Stomach (tissue), 9 donors: ENCODE results near the gene HSPA12A. TPM values are rescaled to one million over a fixed set of nuclear protein-coding genes. Genes with fewer than 3 reads are reported as not detected.

Experiments
- DNase-seq, 2 donors: peaks; one replicate each; pipeline versions ENCODE4 v3.0.0 to v3.0.0-alpha.2; 2013 to 2019
- H3K27ac ChIP-seq, 5 donors: fragments of 200-600 bp in 4 of 5; sonication (generic) in 4 of 5; one replicate each; pipeline ENCODE4 v1.5.1; 2013 to 2019; ENCODE audit warnings: mild to moderate bottlenecking in 1 of 5, moderate library complexity in 1 of 5
- H3K27me3 ChIP-seq, 3 donors: fragments of 200-600 bp; sonication (generic); one replicate each; pipeline ENCODE4 v1.5.1; 2017 to 2019; ENCODE audit warnings: mixed run types in 1 of 3
- H3K36me3 ChIP-seq, 4 donors: fragments of 200-600 bp; sonication (generic); 1 replicate in 3 of 4; 2 replicates in 1 of 4; pipeline ENCODE4 v1.5.1; 2016 to 2019
- H3K4me1 ChIP-seq, 4 donors: fragments of 200-600 bp; sonication (generic); one replicate each; pipeline ENCODE4 v1.5.1; 2016 to 2019
- H3K4me3 ChIP-seq, 4 donors: fragments of 200-600 bp; sonication (generic) in 3 of 4; one replicate each; pipeline ENCODE4 v1.5.1; 2016 to 2019; ENCODE audit warnings: mild to moderate bottlenecking in 1 of 4
- H3K9me3 ChIP-seq, 4 donors: fragments of 200-600 bp; sonication (generic); one replicate each; pipeline ENCODE4 v1.5.1; 2016 to 2019
- CTCF ChIP-seq, 7 experiments: fragments of 450-650 bp in 4 of 7; fragments of 200-600 bp in 3 of 7; sonication (generic) in 3 of 7; IDR thresholded peaks; one replicate each; pipeline ENCODE4 v1.5.1; 2016 to 2019; ENCODE audit warnings: antibody characterized with exemption in 7 of 7, control low read depth in 2 of 7, mild to moderate bottlenecking in 1 of 7
- EP300 ChIP-seq: sonication (generic); formaldehyde crosslinking; IDR thresholded peaks from one replicate; pipeline ENCODE4 v1.6.1; 2017; ENCODE audit warnings: antibody characterized with exemption
- POLR2A ChIP-seq, 4 donors: fragments of 450-650 bp; IDR thresholded peaks; one replicate each; pipeline ENCODE4 v1.6.1; 2016; ENCODE audit warnings: antibody characterized with exemption in 4 of 4, control low read depth in 2 of 4, mild to moderate bottlenecking in 1 of 4, moderate library complexity in 1 of 4
- POLR2AphosphoS5 ChIP-seq, 3 donors: sonication (generic); formaldehyde crosslinking; IDR thresholded peaks; one replicate each; pipeline ENCODE4 v1.6.1; 2016; ENCODE audit warnings: antibody characterized with exemption in 3 of 3
- WGBS, 5 donors: extraction: QIAGEN DNeasy Blood & Tissue Kit in 3 of 5; methylation state at CpG; one replicate each; pipeline versions ENCODE4 v1.1.5 to v1.1.7; 2013 to 2018; 5-methylcytosine and 5-hydroxymethylcytosine counted together
- intact Hi-C: fragments of 100-400 bp; cut with DNase I; formaldehyde crosslinking; loops from one replicate; pipeline ENCODE4 v1.15.1; 2023; ENCODE audit warnings: low total_unique reads
- polyA plus RNA-seq, 3 donors: library from polyadenylated mRNA; stranded (reverse); fragments of 200-250 nt; gene quantifications; one replicate each; pipeline ENCODE4 v1.2.3, GENCODE V29; 2013
- total RNA-seq, 5 donors: library from RNA; depleted of rRNA; stranded (reverse); fragments of >200 nt; gene quantifications; one replicate each; pipeline versions ENCODE4 v1.1.0 to v1.2.3, GENCODE V29; 2014 to 2016
- donor health status: healthy with polysubstance abuse.
- donor health status: Bipolar disorder and iron deficiency.
- donor health status: healthy.

HSPA12A gene
- total and polyA plus RNA-seq, 8 donors, result 2.0 to 25.5 (median 4.1) TPM

GRCh38 chr10:116663342-116663741 lies 79.0 kb downstream of the HSPA12A start:
- Histone ChIP-seq H3K27me3 (no peaks in the 10 kb centered on the region), H3K27ac (no peak overlapping the region), H3K9me3 (no peaks in the 10 kb centered on the region), H3K36me3 (no peaks in the 10 kb centered on the region), H3K4me3 (no peak overlapping the region), H3K4me1 (peaks cover 0 to 3% (median 0%) of the 10 kb centered on the region in 4 donors)
- 81 to 93% (median 87%) methylated on average over 3 to 7 of the region's 7 CpGs for WGBS, 5 donors
- intact Hi-C loops, result no loop called here
- no peak for DNase-seq
- TF ChIP-seq EP300 (no peak), POLR2A (IDR thresholded peaks at IDR 0.05) (no peak), CTCF (IDR thresholded peaks at IDR 0.05) (no peak), POLR2AphosphoS5 (IDR thresholded peaks at IDR 0.05) (no peak)

DNA sequence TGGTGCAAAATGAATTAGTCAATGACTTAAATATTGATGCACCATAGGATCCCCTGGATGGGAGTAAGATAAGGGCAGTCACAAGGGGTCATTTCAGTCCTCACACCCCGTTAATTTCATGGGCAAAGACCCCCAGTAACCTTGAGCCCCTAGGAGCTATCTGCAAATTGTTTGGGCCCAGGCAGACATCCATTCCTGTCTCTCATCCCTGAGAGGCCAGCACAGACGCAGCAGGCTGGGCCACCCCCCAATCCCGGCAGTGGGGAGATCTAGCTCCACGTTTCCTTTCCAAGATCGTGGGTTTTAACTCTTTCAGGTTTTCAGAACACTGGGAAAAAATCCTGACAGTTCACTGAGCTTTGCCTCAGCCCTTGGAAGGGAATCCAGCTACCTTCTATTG lies 81.5 kb downstream of the HSPA12A start:
- TF ChIP-seq CTCF (IDR thresholded peaks at IDR 0.05), result no peak
- TF ChIP-seq POLR2AphosphoS5 (IDR thresholded peaks at IDR 0.05), result no peak
- no peak for TF ChIP-seq EP300
- TF ChIP-seq POLR2A (IDR thresholded peaks at IDR 0.05), result no peak
- intact Hi-C loops, result no loop called here
- Histone ChIP-seq H3K27me3 (no peaks in the 10 kb centered on the region), H3K9me3 (no peaks in the 10 kb centered on the region), H3K4me1 (peaks cover 0 to 3% (median 0%) of the 10 kb centered on the region in 4 donors), H3K36me3 (no peaks in the 10 kb centered on the region), H3K4me3 (no peak overlapping the region), H3K27ac (no peak overlapping the region)
- DNase-seq, result no peak
- 24 to 38% (median 35%) methylated on average over 5 of the region's 5 CpGs for WGBS, 5 donors

GRCh38 chr10:116659049-116659670 lies 83.2 kb downstream of the HSPA12A start:
- intact Hi-C loops, result no loop called here
- H3K4me1 ChIP-seq, result no peaks in the 10 kb centered on the region
- DNase-seq, result no peak
- TF ChIP-seq POLR2A (IDR thresholded peaks at IDR 0.05) (no peak), EP300 (no peak), POLR2AphosphoS5 (IDR thresholded peaks at IDR 0.05) (no peak), CTCF (IDR thresholded peaks at IDR 0.05) (no peak)
- H3K9me3 ChIP-seq, result no peaks in the 10 kb centered on the region
- H3K27ac ChIP-seq, result no peak overlapping the region
- peaks cover 0 to 9% (median 6%) of the 10 kb centered on the region in 3 donors for H3K27me3 ChIP-seq
- no peaks in the 10 kb centered on the region for H3K36me3 ChIP-seq
- no peak overlapping the region for H3K4me3 ChIP-seq
- WGBS, 5 donors, result 68 to 71% (median 71%) methylated on average over 10 of the region's 10 CpGs

GRCh38 chr10:116657863-116658551 lies 84.4 kb downstream of the HSPA12A start:
- intact Hi-C loops, result no loop called here
- Histone ChIP-seq H3K4me1 (no peaks in the 10 kb centered on the region), H3K9me3 (no peaks in the 10 kb centered on the region), H3K27me3 (peaks cover 0 to 12% (median 6%) of the 10 kb centered on the region in 3 donors), H3K36me3 (no peaks in the 10 kb centered on the region), H3K27ac (no peak overlapping the region), H3K4me3 (no peak overlapping the region)
- DNase-seq, result no peak
- 82 to 89% (median 88%) methylated on average over 5 of the region's 5 CpGs for WGBS, 5 donors
- TF ChIP-seq POLR2AphosphoS5 (IDR thresholded peaks at IDR 0.05), result no peak
- TF ChIP-seq POLR2A (IDR thresholded peaks at IDR 0.05), result no peak
- no peak for TF ChIP-seq CTCF (IDR thresholded peaks at IDR 0.05)
- TF ChIP-seq EP300, result no peak
